Osteocyte (in vitro differentiated cells): Measurements from ENCODE around the gene MLLT3. TPM values are rescaled to one million over a fixed set of nuclear protein-coding genes. Genes with fewer than 3 reads are reported as not detected.

ENCODE experiments used
- DNase-seq: peaks from one replicate; pipeline ENCODE4 v3.0.0; 2021; ENCODE audit warnings: mixed read lengths; ENCODE audit not compliant: unreplicated experiment; ENCODE audit errors: extremely low spot score
- H3K27ac Mint-ChIP-seq: one replicate; pipeline ENCODE4 v1.8.0; 2021; ENCODE audit warnings: mild to moderate bottlenecking, mixed read lengths; ENCODE audit not compliant: unreplicated experiment
- H3K27me3 Mint-ChIP-seq: one replicate; pipeline ENCODE4 v1.8.0; 2021; ENCODE audit warnings: mixed read lengths; ENCODE audit not compliant: unreplicated experiment
- H3K36me3 Mint-ChIP-seq: one replicate; pipeline ENCODE4 v1.8.0; 2021; ENCODE audit warnings: mixed read lengths; ENCODE audit not compliant: unreplicated experiment
- H3K4me1 Mint-ChIP-seq: one replicate; pipeline ENCODE4 v1.8.0; 2021; ENCODE audit warnings: mixed read lengths; ENCODE audit not compliant: unreplicated experiment
- H3K4me3 Mint-ChIP-seq: one replicate; pipeline ENCODE4 v1.8.0; 2021; ENCODE audit warnings: mild to moderate bottlenecking, moderate library complexity, mixed read lengths; ENCODE audit not compliant: unreplicated experiment
- H3K9me3 Mint-ChIP-seq: one replicate; pipeline ENCODE4 v1.8.0; 2021; ENCODE audit warnings: mixed read lengths; ENCODE audit not compliant: unreplicated experiment
- total RNA-seq: library from RNA; stranded (reverse); gene quantifications from 2 replicates; pipeline ENCODE4 v1.2.1, GENCODE V29; 2021
- TF ChIP-seq, protein P1 (sequence below): fragments of 200-600 bp; sonication (generic); IDR thresholded peaks from 2 replicates; pipeline ENCODE4 v1.5.0; 2021; ENCODE audit warnings: antibody characterized with exemption, mild to moderate bottlenecking, moderate library complexity

The MLLT3 gene
- total RNA-seq, 1 donor from 2014 or later: 19.5 TPM

DNA sequence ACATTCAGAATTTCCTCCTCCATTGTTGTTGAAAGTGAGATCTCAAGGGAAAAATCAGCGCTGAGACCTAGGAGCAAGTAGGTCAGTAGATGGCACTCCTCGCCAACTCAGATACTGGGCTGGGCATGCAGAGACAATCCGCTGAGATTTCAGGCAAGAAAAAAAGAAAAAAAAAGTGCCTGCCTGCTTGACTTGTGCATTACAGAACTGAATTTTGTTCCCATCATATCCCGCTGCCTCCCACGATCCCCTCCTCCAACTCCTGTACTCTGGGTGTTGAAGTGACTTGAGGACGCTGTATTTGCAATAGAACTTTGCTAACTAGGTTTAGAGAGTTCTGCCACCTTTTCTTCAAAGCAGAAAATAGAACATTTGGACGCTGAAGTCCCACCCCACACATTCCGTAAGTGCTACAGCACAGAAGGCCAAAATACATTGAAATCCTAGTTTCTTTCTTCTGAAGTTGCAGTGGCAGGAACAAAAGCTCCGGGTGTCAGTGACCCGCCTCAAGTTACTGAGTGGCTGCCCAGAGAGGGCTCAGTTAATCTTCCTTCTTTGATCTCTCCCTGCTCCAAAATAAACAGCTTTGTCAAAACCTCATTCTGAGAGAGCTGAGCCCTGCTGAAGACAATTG is 265.8 kb downstream of the MLLT3 start:
- Mint-ChIP-seq H3K4me1 (peaks cover 55% of the 10 kb centered on the region), H3K4me3 (peak overlapping the region; percentile 70)

DNA sequence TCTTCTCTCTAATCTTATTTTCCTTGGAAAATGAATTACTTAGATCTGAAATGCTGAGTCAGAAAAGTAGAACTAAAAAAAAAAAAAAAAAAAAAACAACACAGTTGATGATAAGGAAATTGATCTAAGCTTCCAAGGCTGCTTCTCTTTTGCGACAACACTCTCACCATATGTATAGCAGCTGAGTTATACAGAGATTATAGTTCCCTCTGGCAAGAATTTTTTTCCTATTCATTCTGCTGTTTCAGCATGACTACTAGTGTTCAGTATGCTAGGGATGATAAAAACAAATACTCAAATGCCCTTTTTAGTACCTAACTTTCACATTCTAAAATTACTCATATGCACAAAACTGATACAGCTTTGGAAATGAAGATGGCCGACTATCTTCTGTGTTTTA is 267.3 kb downstream of the MLLT3 start:
- Mint-ChIP-seq H3K9me3 (no peaks in the 10 kb centered on the region), H3K27me3 (no peaks in the 10 kb centered on the region), H3K4me1 (peaks cover 55% of the 10 kb centered on the region), H3K27ac (peak overlapping the region; percentile 92), H3K4me3 (peak overlapping the region; percentile 62), H3K36me3 (peaks cover 17% of the 10 kb centered on the region)
- DNase-seq: no peak
- TF ChIP-seq, protein P1, sequence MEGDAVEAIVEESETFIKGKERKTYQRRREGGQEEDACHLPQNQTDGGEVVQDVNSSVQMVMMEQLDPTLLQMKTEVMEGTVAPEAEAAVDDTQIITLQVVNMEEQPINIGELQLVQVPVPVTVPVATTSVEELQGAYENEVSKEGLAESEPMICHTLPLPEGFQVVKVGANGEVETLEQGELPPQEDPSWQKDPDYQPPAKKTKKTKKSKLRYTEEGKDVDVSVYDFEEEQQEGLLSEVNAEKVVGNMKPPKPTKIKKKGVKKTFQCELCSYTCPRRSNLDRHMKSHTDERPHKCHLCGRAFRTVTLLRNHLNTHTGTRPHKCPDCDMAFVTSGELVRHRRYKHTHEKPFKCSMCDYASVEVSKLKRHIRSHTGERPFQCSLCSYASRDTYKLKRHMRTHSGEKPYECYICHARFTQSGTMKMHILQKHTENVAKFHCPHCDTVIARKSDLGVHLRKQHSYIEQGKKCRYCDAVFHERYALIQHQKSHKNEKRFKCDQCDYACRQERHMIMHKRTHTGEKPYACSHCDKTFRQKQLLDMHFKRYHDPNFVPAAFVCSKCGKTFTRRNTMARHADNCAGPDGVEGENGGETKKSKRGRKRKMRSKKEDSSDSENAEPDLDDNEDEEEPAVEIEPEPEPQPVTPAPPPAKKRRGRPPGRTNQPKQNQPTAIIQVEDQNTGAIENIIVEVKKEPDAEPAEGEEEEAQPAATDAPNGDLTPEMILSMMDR: no peak

More for the DNA sequence above, 265.8 kb downstream of the MLLT3 start:
- Mint-ChIP-seq H3K27ac (peak overlapping the region; percentile 92), H3K27me3 (no peaks in the 10 kb centered on the region), H3K9me3 (no peaks in the 10 kb centered on the region), H3K36me3 (peaks cover 19% of the 10 kb centered on the region)
- TF ChIP-seq, protein P1: peak; percentile 80
- peak; percentile 86 for DNase-seq

DNA sequence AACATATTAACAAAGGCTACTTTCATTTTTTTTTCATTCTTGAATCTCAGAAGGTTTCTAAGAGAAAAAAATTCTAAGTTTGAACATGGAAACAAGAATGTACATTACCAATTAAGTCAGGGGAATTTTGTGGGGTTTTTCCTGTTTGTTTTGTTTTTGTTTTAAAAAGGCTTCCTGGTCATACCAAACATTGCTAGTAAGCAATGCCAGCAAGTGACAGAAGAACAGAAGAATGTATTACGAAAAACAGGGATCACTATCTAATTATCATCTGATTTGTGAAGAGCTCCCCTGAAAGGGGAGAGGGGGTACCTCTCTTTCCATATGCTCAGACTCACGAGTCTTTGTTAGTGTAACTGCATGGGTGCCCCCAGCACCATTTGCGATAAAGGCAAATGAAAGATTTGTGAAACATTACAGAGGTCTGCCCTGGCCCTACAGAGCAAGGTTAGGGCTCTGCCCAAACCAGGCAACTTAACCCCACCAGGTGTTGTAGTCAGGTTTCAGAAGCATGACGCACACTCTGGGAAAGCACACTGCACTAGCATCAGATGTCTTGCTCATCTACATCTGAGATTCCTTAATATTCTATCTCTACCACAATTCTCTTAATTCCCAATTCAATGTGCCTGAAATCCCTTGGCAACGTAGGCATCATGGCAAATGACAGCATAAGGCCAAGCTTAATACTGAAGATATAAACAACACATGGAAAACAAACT is 268.2 kb downstream of the MLLT3 start:
- Mint-ChIP-seq H3K27me3 (no peaks in the 10 kb centered on the region), H3K9me3 (no peaks in the 10 kb centered on the region), H3K36me3 (peaks cover 17% of the 10 kb centered on the region), H3K27ac (peak overlapping the region; percentile 92), H3K4me1 (peaks cover 55% of the 10 kb centered on the region), H3K4me3 (no peak overlapping the region)
- TF ChIP-seq, protein P1: no peak
- DNase-seq: no peak

DNA sequence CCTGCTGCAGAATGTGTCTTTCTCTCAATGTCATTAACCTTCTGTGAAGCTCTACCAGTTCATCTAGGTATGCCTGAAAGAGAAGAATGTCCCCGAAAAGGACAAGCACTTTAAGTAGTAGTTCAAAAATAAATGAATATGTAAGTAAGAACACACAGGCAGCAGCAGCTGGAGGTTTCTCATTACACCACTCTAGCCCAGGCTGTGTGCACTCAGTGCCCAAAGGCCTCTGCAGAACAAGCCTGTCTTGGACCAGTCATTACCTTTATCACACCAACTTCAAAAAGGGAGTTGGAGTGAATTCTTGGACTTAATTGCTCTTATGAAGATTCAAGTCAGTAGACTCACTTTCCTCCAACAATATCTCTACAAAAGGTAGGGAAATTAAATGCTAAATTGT is 268.8 kb downstream of the MLLT3 start:
- H3K27ac Mint-ChIP-seq: peak overlapping the region; percentile 92
- no peak overlapping the region for H3K4me3 Mint-ChIP-seq
- H3K27me3 Mint-ChIP-seq: no peaks in the 10 kb centered on the region
- H3K9me3 Mint-ChIP-seq: no peaks in the 10 kb centered on the region
- TF ChIP-seq, protein P1: no peak
- H3K4me1 Mint-ChIP-seq: peaks cover 55% of the 10 kb centered on the region
- peaks cover 16% of the 10 kb centered on the region for H3K36me3 Mint-ChIP-seq
- no peak for DNase-seq

DNA sequence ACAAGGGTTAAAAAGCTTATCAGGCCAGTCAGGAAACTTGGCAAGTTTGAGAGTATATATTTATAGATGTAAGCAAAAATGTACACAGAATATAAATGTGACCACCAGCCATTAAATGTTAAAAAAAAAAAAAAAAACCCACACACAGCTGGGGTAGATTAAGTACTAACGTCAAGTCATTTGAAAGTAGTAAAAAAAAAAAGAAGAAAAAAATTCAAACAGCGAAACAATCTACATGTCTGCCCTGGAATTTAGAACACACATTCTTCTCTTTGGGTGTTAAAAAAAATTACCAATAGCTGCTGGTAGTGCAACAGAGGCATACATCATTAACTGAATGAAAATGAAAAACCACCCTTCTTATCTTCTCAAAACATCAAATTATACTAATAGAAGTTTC is 269.7 kb downstream of the MLLT3 start:
- H3K27me3 Mint-ChIP-seq: no peaks in the 10 kb centered on the region
- DNase-seq: no peak
- H3K27ac Mint-ChIP-seq: no peak overlapping the region
- H3K4me1 Mint-ChIP-seq: peaks cover 52% of the 10 kb centered on the region
- TF ChIP-seq, protein P1: no peak
- no peak overlapping the region for H3K4me3 Mint-ChIP-seq
- H3K9me3 Mint-ChIP-seq: no peaks in the 10 kb centered on the region
- peaks cover 22% of the 10 kb centered on the region for H3K36me3 Mint-ChIP-seq
